Umbilical cord (tissue), 2 donors: ENCODE results near the gene MAMDC2. TPM values are rescaled to one million over a fixed set of nuclear protein-coding genes. Genes with fewer than 3 reads are reported as not detected.

ENCODE experiments used
- DNase-seq: peaks from one replicate; pipeline ENCODE4 v3.0.0-alpha.2; 2015; ENCODE audit warnings: low spot score
- total RNA-seq: library from RNA; depleted of rRNA; stranded (reverse); fragments of >200 nt; gene quantifications from one replicate; pipeline ENCODE4 v1.2.3, GENCODE V29; 2014; ENCODE audit warnings: low replicate concordance; ENCODE audit not compliant: insufficient read depth

Gene MAMDC2
- total RNA-seq, 1 donor from 2014 or later, result 3.1 TPM

DNA sequence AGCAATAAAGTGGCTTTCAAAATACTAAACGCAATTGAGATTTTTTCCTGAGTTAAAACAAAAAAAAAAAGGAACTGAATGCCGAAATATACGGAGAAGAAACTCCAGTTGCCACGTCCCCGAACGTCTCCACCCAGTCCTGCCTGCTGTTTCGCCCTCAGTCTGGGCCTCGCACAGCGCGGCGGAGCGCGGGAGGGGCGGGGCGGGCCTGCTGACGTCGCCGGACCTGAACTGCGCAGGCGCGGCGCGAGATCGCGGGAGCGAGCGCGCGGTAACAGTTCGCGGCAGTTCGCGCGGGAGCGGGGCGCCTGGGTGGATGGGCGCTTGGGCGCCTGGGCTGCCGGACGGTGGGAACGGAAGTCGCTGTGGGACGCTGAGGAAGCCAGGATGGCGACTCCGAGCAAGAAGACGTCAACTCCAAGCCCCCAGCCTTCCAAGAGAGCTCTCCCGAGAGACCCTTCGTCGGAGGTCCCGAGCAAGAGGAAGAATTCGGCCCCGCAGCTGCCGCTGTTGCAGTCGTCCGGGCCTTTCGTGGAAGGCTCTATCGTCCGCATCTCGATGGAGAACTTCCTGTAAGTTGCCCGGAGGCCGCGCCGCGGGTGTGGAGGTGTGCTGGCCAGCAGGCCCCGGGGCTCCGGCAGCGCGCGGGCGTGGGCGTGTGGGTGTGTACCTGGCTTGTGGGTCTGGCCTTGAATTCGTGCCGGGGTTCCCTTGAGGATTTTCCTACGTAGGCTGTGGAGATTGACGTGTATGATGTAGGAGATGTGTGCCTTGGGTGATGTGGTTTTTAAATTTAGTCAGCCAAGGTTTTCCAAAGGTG is 215.3 kb downstream of the MAMDC2 start, which contains the start of gene SMC5:
Gene SMC5 (plus strand): TSS at position 287 of the 820 bp plus-strand sequence. CDS start 101 bp downstream, at position 388.
- DNase-seq, result peak; percentile 95

DNA sequence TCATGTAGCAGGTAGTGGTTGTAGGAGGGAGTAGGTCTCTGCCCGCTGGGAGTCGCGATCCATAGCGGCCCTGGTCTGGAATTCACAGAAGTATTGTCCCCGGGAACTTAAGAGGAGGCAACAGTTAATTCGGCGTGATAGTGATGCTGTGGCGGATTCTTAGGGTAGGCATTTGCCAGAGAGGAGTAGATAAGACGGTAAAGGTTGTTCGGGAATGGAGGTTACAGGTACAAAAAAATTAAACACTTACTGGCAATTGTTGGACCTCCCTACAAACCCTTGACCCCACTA is 215.8 kb downstream of the MAMDC2 start:
- no peak for DNase-seq

DNA sequence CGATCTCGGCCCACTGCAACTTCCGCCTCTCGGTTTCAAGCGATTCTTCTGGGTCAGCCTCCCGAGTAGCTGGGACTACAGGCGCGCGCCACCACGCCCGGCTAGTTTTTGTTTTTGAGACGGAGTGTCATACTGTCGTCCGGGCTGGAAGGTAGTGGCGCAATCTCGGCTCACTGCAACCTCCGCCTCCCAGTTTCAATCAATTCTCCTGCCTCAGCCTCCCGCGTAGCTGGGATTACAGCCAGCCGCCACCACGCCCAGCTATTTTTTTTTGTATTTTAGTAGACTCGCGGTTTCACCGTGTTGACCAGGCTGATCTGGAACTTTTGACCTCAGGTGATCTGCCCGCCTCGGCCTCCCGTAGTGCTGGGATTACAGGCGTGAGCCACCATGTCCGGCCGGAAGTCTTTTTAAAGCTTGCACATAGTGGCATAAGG is 216.4 kb downstream of the MAMDC2 start:
- DNase-seq, result no peak

DNA sequence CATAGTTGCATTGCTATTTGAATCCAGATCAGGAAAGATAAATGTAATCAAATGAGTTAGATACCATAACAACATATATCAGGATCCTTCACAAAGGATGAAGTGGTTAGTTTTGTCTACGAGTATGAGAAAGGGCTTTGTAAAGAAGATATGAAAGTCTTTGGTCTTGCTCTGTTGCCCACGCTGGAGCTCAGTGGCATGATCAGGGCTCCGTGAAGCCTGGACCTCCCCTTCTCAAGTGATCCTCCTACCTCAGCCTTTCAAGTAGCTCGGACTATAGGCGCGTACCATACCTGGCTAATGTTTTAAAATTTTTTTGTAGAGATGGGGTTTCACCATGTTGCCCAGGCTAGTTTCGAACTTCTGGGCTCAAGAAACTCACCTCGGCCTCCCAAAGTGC is 217.0 kb downstream of the MAMDC2 start:
- no peak for DNase-seq

GRCh38 chr9:70261131-70261870 is 217.7 kb downstream of the MAMDC2 start:
- DNase-seq, result peak; percentile 29

DNA sequence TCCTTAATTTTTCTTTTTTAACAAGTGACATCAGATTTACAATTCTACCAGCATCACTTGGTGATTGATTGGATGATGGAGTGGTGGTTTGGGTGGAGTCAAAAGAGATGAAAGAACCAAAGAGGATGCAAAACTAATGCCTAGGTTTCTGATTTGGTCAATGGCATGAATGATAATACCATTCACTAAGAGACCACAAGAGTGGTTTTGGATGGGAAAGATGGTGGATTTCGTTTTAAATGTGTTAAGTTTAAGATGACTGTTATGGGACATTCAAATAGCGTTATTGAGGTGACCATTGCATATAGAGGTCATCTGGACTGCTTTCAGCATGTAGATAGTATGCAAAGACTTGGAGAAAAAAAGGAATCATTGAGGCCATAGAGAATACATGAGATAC is 218.7 kb downstream of the MAMDC2 start:
- DNase-seq, result no peak

- no peak for DNase-seq
Measured at GRCh38 chr9:70262948-70263347, 219.3 kb downstream of the MAMDC2 start.

DNA sequence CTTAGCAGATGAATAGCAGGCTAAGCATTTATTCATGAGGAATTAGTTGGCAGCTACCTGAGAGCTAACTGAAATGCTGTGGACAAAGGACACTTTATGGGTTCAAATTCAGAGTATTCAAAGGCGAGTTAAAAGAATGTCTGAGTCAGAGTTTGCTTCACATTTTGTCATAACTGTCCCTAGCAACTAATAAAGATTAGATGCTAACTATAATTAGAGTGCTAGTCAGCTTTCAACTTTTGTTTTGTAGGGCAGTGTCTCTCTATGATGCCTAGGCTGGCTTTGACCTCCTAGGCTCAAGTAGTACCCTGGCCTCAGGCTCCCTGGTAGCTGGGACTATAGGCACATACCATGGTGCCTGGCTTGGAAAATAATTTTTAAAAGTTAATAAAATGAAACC is 219.8 kb downstream of the MAMDC2 start:
- no peak for DNase-seq

Other genes starting within 250 kb of the MAMDC2 start
- not detected for gene CFAP95, start 223.0 kb upstream of the MAMDC2 start, total RNA-seq
- 53.2 TPM for gene SMC5, start 215.1 kb downstream of the MAMDC2 start, total RNA-seq